Ovary (tissue), 3 donors: ENCODE measurements around the gene CENPU.

Experiments
- EP300 ChIP-seq: sonication (generic); formaldehyde crosslinking; IDR thresholded peaks from one replicate; pipeline ENCODE4 v1.6.1; 2017; ENCODE audit warnings: antibody characterized with exemption
- POLR2A ChIP-seq: fragments of 450-650 bp; IDR thresholded peaks from one replicate; pipeline ENCODE4 v1.6.1; 2017; ENCODE audit warnings: antibody characterized with exemption, mild to moderate bottlenecking, moderate library complexity
- TF ChIP-seq, protein P1 (sequence below), 3 donors: fragments of 450-650 bp in 2 of 3; fragments of 200-600 bp in 1 of 3; IDR thresholded peaks; one replicate each; pipeline versions ENCODE4 v1.5.1 to v1.8.0; 2016 to 2022; ENCODE audit warnings: antibody characterized with exemption in 3 of 3, mild to moderate bottlenecking in 1 of 3
- donor health status: DM: no; HTN: no; CAD: no.

- TF ChIP-seq, protein P1, sequence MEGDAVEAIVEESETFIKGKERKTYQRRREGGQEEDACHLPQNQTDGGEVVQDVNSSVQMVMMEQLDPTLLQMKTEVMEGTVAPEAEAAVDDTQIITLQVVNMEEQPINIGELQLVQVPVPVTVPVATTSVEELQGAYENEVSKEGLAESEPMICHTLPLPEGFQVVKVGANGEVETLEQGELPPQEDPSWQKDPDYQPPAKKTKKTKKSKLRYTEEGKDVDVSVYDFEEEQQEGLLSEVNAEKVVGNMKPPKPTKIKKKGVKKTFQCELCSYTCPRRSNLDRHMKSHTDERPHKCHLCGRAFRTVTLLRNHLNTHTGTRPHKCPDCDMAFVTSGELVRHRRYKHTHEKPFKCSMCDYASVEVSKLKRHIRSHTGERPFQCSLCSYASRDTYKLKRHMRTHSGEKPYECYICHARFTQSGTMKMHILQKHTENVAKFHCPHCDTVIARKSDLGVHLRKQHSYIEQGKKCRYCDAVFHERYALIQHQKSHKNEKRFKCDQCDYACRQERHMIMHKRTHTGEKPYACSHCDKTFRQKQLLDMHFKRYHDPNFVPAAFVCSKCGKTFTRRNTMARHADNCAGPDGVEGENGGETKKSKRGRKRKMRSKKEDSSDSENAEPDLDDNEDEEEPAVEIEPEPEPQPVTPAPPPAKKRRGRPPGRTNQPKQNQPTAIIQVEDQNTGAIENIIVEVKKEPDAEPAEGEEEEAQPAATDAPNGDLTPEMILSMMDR (IDR thresholded peaks at IDR 0.05) = no peak
- TF ChIP-seq EP300 (no peak), POLR2A (no peak)
Measured at GRCh38 chr4:184699941-184700340, 34.0 kb downstream of the CENPU start.
